GM12878 (cell line): Measurements from ENCODE around the gene BACE2.

Experiments used
- BCL11A ChIP-seq: IDR thresholded peaks from 2 replicates; pipeline ENCODE4 v1.6.1; 2011; ENCODE audit warnings: low read depth, low read length
- BRCA1 ChIP-seq: IDR thresholded peaks from 2 replicates; pipeline ENCODE4 v1.6.1; 2011; ENCODE audit warnings: low read depth, low read length, improper control_type of control experiment
- CTCF ChIP-seq, 3 experiments: IDR thresholded peaks in 2 of 3; conservative IDR thresholded peaks in 1 of 3; 2 replicates each; pipeline ENCODE4 v1.5.1; 2011; ENCODE audit warnings: low read depth in 3 of 3, low read length in 3 of 3, mild to moderate bottlenecking in 3 of 3, control low read depth in 2 of 3, moderate library complexity in 2 of 3, inconsistent platforms in 1 of 3, mixed read lengths in 1 of 3; ENCODE audit not compliant: control insufficient read depth in 2 of 3, insufficient read depth in 1 of 3; ENCODE audit errors: extremely low read depth in 1 of 3
- E2F4 ChIP-seq: IDR thresholded peaks from 2 replicates; pipeline ENCODE4 v1.6.1; 2012; ENCODE audit warnings: low read depth, low read length, improper control_type of control experiment
- IKZF1 ChIP-seq: fragments of 450-650 bp; conservative IDR thresholded peaks from 2 replicates; pipeline ENCODE4 v1.6.1; 2017; ENCODE audit warnings: antibody characterized with exemption, mild to moderate bottlenecking
- KDM1A ChIP-seq: fragments of 200-600 bp; sonication (generic); IDR thresholded peaks from 2 replicates; pipeline ENCODE4 v1.6.1; 2016; ENCODE audit warnings: borderline replicate concordance
- NR2C1 ChIP-seq: fragments of 450-650 bp; IDR thresholded peaks from 2 replicates; pipeline ENCODE4 v1.6.1; 2017; ENCODE audit warnings: antibody characterized with exemption, mild to moderate bottlenecking, moderate library complexity
- POLR2A ChIP-seq: IDR thresholded peaks from 2 replicates; pipeline ENCODE4 v1.6.1; 2011; ENCODE audit warnings: low read depth, mild to moderate bottlenecking, low read length
- RBBP5 ChIP-seq: fragments of 200-600 bp; sonication (generic); conservative IDR thresholded peaks from 2 replicates; pipeline ENCODE4 v1.6.1; 2016
- RCOR1 ChIP-seq: conservative IDR thresholded peaks from 2 replicates; pipeline ENCODE4 v1.6.1; 2012; ENCODE audit warnings: low read depth, low read length, improper control_type of control experiment

GRCh38 chr21:41143596-41144325 is 24.2 kb upstream of the BACE2 start:
- TF ChIP-seq POLR2A (no peak), IKZF1 (no peak), BCL11A (no peak), RBBP5 (no peak), CTCF (IDR thresholded peaks at IDR 0.05 in 2 of 3, conservative IDR thresholded peaks at IDR 0.05 in 1 of 3; ENCODE audit: control insufficient read depth in 2 of 3, extremely low read depth in 1 of 3, insufficient read depth in 1 of 3, low read depth in 3 of 3, low read length in 3 of 3) (no peak), NR2C1 (no peak), E2F4 (no peak), RCOR1 (no peak), BRCA1 (no peak), KDM1A (no peak)
